ENCODE data around the gene RAB24. TPM values are rescaled to one million over a fixed set of nuclear protein-coding genes. Genes with fewer than 3 reads are reported as not detected.

RAB24 gene
- total RNA-seq, 1 donor from 2014 or later = 42.2 TPM

Other genes with a start within 250 kb of the RAB24 start
- gene FGFR4, start 216.8 kb downstream of the RAB24 start, total RNA-seq = 1.3 and 1.6 TPM in 2 replicates
- gene NSD1, start 169.9 kb downstream of the RAB24 start, total RNA-seq = 115 and 116 TPM in 2 replicates
- gene PRELID1, start 80 bp upstream of the RAB24 start, total RNA-seq = 187 and 190 TPM in 2 replicates
- gene MXD3, start 8.2 kb upstream of the RAB24 start, total RNA-seq = 32.5 and 36.1 TPM in 2 replicates
- 151 and 157 TPM in 2 replicates for gene LMAN2, start 47.9 kb upstream of the RAB24 start, total RNA-seq
- 90.9 and 95.3 TPM in 2 replicates for gene RGS14, start 54.2 kb upstream of the RAB24 start, total RNA-seq
- gene SLC34A1, start 80.7 kb upstream of the RAB24 start, total RNA-seq = 0.32 TPM in 1 of 2 replicates, not detected in the other
- gene PFN3, start 96.9 kb upstream of the RAB24 start, total RNA-seq = not detected in 2 replicates
- 0.22 TPM in 1 of 2 replicates, not detected in the other for gene F12, start 105.8 kb upstream of the RAB24 start, total RNA-seq
- 137 TPM in 2 replicates for gene GRK6, start 123.0 kb upstream of the RAB24 start, total RNA-seq
- 3.0 and 3.4 TPM in 2 replicates for gene PRR7, start 143.1 kb upstream of the RAB24 start, total RNA-seq
- 6.0 and 8.7 TPM in 2 replicates for gene DBN1, start 169.9 kb upstream of the RAB24 start, total RNA-seq
- 34.8 and 35.7 TPM in 2 replicates for gene PDLIM7, start 193.9 kb upstream of the RAB24 start, total RNA-seq
- gene DOK3, start 206.1 kb upstream of the RAB24 start, total RNA-seq = 4.3 and 5.3 TPM in 2 replicates
- gene DDX41, start 213.2 kb upstream of the RAB24 start, total RNA-seq = 106 and 126 TPM in 2 replicates